Iris pigment epithelial cell (primary cell): ENCODE measurements around the gene AACS.
A peak's percentile ranks its signal among the peaks of the same experiment; 100 is the strongest.
"Not testable (repeated sequence)": the region's sequence is repeated elsewhere in the genome, so short reads cannot be mapped to it uniquely, and the experiment has no call there.

Experiments
- DNase-seq: peaks from one replicate; pipeline ENCODE4 v3.0.0-alpha.2; 2011; ENCODE audit warnings: low read depth

Gene AACS, protein sequence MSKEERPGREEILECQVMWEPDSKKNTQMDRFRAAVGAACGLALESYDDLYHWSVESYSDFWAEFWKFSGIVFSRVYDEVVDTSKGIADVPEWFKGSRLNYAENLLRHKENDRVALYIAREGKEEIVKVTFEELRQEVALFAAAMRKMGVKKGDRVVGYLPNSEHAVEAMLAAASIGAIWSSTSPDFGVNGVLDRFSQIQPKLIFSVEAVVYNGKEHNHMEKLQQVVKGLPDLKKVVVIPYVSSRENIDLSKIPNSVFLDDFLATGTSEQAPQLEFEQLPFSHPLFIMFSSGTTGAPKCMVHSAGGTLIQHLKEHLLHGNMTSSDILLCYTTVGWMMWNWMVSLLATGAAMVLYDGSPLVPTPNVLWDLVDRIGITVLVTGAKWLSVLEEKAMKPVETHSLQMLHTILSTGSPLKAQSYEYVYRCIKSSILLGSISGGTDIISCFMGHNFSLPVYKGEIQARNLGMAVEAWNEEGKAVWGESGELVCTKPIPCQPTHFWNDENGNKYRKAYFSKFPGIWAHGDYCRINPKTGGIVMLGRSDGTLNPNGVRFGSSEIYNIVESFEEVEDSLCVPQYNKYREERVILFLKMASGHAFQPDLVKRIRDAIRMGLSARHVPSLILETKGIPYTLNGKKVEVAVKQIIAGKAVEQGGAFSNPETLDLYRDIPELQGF

DNA sequence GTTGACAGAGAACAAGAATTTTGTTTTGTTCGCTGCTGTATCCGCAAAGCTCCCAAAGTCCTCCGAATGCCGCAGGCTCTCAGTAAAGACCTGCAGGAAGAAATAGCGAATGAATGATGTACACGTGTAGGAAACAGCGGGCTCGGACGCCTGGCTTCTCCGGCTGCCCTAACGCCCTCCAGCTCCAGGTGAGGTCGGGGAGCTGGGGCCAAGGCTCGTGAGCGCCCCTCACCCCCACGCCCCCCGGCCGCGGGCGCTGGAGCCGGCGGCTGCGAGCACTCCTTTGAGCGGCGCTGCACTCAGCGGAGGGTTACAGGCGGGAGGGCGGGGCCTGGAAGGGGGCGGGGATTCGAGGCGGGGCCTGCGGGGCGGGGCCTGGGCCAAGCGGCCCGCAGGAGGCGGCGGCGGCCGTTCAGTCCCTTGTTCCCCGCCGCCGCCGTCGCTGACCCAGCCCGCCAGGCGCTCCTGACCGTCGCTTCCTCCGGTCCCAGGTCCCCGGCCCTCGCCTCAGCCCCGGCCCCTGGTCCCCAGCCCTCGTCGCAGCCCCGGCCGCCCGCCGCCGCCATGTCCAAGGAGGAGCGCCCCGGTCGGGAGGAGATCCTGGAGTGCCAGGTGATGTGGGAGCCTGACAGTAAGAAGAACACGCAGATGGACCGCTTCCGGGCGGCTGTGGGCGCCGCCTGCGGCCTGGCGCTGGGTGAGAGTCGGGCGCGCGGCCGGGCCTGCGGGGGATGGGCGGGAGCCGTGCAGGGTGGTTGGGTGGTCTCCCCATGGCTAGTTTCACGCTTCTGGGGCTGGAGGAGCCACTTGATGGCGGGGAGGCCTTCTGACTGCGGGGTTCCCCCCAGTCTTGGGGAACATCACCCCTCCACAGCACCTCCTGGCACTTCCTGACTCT lies at the start of gene AACS:
Gene AACS (plus strand): TSS at position 415 of the 898 bp plus-strand sequence. CDS start 150 bp downstream, at position 565.
- peak; percentile 78 for DNase-seq

DNA sequence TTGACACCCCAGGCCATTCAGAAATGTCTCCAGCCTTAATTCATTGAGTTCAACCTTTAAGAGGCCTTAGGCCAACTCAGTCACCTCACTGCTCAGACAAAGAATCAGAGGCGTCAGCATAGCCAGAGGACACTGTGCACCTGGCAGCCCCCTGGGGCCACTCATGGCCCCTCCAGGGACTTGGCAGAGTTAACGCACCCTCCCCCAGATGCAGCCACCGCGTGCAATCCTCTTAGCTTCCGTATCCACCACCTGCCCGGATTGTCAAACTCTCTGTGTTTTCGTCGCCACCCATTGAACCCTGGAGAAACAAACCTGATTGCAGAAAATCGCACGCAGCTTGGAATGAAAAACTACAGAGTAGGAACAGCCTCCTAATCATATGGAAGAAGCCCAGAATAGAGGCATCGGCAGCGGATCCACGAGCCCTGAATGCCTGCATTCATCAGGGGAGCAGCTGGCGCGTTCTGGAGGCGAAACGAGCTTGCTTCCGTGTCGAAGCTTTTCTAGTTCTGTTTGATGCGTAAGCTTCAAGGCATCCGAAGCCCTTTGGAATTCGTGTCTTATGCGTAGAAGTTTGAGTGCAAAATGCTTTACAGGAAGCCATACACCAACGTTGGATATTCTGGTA lies 49.4 kb upstream of the AACS start:
- no peak for DNase-seq

DNA sequence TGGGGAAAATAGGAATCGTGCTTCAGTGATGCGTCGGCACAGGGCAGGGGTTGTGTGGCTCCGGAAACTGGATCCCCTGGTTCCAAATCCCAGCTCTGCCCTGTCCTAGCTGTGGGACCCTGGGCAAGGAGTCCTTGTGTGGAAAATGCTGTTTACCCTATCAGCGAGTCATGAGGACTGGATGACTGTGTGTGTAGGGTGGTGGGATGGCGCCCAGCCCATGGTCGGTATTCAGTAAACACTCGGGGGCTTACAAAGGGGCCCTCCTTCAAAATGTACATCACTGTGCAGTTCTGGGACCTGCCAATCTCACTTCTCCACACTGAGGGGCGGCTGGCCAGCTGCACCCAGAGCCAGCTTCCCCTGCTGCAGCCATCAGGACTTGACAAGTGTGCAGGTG lies 47.4 kb upstream of the AACS start:
- no peak for DNase-seq

DNA sequence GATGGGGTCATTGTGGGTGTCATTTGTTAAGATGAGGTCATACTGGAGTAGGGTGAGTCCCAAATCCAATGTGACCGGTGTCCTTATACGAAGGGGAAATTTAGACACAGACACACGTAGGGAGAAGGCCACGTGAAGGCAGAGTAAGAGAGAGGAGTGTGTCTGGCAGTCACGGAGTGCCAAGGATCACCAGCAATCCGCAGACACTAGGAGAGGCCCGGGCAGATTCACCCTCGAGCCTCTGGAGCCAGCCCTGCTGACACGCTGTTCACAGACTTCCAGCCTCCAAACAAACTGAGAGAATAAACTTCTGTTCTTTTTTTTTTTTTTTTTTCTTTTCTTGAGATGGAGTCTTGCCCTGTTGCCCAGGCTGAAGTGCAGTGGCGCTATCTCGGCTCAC lies 46.9 kb upstream of the AACS start:
- no peak for DNase-seq

DNA sequence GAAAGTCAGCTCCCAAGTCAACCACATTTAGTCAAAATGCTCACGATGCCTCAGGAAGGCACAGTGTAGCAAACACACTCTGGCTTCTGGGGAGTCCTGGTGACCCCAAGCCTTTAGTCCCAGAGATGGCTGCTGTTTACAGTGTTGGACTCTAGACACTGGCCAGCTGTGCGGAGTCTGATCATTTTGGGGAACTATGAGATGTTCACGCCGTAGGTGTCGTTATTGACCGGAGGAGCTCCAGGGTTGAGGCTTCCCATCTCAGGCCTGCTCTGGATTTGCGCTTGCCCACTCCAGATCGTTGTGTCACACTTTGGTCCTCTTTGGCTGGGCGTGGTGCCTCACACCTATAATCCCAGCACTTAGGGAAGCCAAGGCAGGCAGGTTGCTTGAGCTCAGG lies 44.1 kb upstream of the AACS start:
- DNase-seq, result no peak

DNA sequence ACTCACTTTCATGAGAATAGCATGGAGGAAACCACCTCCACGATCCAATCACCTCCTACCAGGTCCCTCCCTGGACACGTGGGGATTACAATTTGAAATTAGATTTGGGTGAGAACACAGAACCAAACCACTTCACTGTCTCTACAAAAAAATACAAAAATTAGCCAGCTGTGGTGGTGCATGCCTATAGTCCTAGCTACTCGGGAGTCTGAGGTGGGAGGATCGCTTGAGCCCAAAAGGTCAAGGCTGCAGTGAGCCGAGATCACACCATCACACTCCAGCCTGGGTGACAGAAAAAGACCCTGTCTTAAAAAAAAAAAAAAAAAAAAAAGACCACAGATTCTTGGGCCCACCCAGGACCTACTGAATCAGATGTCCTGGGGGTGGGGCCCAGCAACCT lies 43.5 kb upstream of the AACS start:
- no peak for DNase-seq

DNA sequence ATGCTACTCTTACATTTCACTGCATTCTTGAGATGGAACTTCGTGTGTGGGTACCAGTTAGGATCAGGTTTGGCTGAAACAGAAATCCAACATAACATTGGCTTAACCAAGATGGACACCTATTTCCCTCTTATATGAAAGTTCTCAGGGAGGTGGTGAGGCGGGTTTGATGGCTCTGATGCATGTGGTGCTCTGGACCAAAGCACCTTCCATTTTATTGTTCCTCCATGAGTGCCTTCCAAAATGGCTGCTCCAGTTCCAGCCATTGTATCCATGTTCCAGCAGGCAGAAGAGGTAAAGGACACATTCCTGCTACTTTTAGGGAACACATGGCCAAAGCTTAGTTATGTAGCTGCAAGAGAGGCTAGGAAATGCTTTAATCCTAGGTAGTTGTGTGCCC lies 42.2 kb upstream of the AACS start:
- DNase-seq, result no peak

DNA sequence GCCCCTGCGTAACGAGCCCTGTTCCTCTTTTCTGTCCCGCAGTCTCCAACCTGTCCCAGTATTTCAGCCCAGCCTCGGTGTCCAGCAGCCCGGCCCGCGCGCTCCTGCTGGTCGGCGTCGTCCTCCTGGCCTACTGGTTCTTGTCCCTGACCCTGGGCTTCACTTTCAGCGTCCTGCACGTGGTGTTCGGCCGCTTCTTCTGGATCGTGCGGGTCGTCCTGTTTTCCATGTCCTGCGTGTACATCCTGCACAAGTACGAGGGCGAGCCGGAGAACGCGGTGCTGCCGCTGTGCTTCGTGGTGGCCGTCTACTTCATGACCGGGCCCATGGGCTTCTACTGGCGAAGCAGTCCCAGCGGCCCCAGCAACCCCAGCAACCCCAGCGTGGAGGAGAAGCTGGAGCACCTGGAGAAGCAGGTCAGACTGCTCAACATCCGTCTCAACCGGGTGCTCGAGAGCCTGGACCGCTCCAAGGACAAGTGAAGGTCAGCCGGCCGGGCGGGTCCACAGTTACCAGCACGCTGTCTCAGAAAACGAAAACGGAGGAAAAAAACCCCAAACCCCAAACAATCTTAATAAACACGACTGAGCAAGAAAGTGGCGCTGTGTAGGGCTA lies 40.2 kb upstream of the AACS start:
- DNase-seq, result no peak

DNA sequence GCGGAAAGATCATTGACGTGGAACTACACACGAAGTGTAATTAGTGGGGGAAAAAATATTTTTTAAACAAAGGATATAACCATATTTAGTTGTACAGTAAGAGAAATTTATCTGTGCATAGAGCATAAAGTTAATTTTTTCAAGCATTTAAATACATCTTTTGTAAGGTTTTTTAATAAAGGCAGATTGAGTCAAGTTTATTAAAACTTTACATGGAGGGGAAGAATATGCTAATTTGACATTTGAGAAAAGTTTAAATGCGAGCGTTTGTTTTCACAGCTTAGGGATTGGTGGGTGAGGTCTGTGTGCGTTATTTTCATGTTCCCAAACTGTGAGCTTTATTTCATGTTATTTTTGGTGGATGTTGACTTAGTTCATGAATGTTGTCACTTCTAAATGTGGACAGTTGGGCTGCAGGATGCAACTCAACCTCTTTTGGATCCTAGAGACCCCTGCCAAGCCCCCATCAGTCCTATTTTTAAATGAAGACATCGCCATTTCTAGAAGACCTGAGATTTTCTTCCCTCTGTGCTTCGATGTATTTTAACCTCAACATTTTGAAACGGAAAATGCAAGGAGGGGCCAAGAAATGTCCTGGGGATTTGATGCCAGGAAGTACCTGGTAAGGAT lies 39.5 kb upstream of the AACS start:
- no peak for DNase-seq

DNA sequence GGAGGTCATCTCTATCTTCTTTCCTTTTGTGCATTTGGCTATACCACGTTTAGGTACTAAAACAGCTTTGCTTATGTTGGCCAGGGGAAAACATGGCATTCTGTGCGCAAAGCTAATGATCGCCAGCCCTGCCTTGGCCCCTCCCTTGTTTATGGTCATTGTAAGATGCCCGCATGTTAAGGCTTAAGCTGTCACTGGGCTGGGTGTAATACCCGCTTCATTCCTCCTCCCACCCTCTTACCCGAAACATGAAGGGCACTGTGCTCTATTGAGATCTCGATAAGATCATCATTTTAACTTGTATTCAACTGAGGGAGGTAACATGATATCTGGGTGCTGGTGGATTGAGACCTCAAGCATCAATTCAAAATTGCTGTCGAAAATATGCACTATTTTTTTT lies 37.1 kb upstream of the AACS start:
- DNase-seq, result no peak

DNA sequence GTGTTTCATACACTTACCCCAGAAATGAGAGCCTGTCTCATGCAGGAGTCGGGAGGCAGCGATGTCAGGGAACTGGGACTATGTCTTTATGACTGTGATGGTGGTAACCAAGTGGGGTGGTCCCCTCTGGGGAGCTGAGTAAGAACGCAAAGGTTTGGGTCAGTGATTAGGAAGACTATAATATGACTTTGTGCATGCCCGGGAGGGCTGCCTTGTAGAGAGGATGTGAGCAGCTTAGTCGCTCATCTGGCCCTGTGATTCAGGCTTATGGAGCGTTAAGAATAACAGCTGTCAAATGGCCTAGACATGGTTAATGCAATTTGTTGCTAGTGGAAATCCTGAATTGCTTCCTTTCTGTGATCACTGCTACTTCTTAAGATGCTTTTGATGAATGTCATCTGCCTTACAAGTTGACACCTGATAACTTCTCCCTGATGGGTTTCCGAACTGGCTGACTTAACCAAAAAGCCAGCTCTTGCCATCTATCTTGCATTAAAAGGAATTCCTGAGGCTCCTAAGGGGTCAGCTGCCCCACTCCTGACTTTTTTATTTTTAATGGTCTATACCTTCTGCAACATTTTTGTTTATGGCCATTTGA lies 35.4 kb upstream of the AACS start:
- DNase-seq, result peak; percentile 36

DNA sequence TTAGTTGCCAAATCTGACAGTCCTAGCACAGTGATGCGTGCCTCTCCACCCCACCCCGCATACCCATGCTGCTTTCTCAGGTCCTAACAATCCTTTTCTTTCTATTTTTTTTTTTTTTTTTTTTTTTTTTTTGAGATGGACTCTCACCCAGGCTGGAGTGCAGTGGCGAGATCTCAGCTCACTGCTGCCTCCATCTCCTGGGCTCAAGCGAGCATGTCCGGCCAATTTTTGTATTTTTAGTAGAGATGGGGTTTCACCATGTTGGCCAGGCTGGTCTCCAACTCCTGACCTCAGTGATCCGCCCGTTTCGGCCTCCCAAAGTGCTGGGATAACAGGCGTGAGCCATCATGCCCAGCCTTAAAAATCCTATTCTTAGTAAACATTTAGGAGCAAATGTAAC lies 33.8 kb upstream of the AACS start:
- DNase-seq, result not testable (repeated sequence)

DNA sequence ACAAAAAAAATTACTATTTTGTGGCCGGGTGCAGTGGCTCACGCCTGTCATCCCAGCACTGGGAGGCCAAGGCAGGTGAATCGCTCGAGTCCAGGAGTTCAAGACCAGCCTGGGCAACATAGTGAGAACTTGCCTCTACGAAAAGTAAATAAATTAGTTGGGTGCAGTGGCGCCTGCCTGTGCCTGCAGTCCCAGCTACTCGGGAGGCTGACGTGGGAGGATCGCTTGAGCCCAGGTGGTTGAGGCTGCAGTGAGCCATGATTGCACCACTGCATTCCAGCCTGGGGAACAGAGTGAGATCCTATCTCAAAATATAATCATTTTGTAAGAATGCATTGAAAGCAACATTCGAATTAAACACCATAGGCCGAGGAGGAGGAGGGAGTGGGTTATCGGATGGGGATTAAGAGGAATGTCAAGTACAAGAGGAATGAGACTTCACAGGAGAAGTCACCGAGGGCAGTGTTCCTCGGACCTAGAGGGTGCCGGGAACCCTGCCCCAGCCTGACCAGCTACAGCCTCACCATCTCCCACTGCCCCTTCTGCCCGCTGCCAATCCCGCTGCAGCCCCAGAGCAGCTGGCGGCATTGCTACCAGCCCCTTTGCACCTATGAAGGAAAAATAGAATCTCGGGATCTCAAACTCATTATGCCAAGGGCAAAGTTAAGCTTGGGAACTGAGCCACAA lies 32.6 kb upstream of the AACS start:
- DNase-seq, result no peak

DNA sequence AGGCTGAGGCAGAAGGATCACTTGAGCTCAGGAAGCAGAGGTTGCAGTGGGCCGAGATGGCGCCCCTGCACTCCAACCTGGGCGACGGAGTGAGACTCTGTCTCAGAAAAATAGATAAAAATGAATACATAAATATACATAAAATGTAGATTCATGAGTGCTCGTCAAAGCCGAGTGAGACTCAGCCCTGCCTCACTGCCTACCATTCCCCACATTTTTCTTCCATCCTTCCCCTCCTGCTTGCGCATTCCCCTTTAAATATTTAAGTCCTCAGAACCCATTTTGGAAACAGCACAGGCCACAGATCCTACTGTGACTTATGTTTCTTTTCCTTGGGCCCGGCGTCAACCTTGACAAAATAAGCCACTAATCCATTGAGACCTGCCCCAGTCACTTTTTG lies 31.9 kb upstream of the AACS start:
- no peak for DNase-seq

DNA sequence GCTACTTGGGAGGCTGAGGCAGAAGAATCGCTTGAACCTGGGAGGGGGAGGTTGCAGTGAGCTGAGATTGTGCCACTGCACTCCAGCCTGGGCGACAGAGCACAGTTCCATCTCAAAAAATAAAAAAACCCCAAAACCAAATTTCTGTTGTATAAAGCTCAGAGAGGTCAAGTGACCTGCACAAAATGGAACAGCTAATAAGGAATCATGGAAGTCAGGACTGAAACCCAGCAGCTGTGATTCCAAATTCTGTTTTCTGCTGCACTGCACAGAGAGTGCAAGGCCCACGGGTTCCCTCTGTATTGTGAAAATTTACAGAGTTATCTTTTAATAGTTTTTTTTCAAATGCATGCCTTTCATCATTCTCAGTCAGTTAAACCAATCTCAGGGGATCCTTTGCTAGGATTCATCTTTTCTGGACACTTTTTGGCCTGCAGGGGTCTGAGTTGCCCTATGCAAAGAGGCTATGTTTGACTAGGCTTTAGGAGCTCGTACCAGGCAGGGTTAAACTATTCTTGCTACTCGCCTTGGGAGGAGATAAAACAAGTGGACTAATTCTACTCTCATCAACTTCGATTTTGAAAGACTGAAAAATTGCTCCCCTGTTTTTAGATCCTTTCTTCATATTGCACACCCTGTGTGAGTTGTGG lies 26.1 kb upstream of the AACS start:
- DNase-seq, result no peak

DNA sequence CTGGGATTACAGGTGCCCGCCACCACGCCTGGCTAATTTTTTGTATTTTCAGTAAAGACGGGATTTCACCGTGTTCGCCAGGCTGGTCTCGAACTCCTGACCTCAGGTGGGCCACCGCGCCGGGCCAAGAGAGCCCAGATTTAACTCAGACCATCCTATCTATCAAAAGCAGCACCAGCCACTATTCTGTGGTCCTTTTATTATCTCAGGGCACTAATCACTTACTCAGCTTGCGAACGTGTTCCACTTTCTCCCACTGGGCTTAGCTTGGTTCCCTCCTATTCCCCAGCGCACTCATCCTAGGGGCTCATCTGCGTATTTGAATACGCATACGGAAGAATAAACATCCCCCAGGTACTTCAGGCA lies 16.2 kb upstream of the AACS start:
- DNase-seq, result no peak

DNA sequence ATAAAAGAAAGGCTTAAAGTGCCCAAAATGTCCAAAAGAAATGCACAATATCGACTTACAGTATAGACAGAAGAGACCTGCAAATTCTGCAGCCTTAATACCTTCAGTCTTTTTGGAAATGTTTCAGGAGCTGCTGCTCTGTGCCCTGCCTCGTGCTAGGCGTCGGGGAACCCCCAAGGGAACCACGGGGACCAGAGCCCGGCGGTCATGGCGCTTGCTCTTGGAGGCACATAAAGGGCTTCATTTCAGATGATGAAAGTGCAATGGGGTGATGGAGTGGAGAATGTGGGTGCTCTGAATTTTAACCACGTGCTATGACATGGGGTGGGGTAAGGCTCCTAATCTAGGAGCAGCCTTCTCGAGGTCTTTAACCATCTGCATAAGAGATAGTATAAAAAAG lies 14.8 kb upstream of the AACS start:
- DNase-seq, result no peak

DNA sequence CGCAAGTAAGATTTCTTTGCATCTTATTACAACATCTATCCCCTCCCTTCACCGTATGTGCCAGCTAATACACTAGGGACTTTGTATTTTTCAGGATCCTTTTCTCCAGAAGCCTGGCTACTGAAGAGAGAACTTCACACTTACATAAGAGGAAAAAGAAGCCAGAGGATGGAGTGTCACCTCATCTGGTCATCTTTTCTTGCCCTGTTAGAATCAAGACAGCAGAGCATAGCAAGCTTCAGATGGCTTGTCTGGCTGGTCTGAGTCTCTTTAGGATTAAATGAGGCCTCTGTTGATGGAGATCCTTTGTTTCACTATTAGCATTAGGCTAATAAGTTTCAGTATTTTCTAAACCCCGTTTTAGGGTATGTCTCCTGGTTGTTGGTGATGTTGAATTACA lies 14.4 kb upstream of the AACS start:
- DNase-seq, result no peak

DNA sequence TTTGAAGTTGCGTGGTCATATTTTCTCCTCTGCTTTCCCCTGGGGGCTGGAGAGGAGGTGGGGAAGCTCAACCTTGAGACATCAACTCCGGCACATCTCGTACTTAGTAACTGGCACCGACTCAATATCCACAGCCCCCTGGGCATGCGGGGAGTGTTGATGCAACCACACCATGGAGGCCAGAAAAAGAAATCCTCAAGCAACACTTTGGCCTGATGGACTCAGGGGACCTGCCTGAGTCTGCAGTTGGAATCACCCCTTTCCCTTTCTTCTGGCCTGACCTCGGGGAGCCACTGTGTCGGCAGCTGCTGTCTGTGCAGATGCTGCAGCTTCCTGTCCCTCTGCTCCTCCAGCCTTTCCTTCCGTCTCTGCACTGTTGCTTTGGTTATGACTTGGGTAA lies 11.4 kb upstream of the AACS start:
- DNase-seq, result no peak

DNA sequence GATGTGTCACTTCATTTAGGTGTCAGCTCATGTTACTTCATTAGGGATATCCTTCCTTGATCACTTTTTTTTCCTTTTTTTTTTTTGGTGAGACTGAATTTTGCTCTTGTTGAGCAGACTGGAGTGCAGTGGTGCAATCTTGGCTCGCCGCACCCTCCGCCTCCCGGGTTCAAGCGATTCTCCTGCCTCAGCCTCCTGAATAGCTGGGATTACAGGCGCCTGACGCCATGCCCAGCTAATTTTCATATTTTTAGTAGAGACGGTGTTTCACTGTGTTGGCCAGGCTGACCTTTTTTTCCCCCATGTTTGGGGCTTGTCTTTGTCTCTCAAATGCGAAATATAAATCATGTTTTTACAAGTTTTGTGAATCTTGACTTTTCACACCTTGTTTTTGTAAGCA lies 9.6 kb upstream of the AACS start:
- no peak for DNase-seq
